HAP-1 (cell line): ENCODE measurements around the gene ZNF385B.

Source experiments
- DNase-seq, 2 experiments: peaks; one replicate each; pipeline ENCODE4 v3.0.0-alpha.2; 2016 to 2020; ENCODE audit warnings: low spot score in 2 of 2
- H3K27me3 ChIP-seq: fragments of 250-450 bp; sonication (Bioruptor Pico); 2 replicates; pipeline ENCODE4 v1.5.1; 2020; ENCODE audit warnings: low read depth, mild to moderate bottlenecking, moderate library complexity
- H3K36me3 ChIP-seq: fragments of 250-450 bp; sonication (Bioruptor Pico); replicated peaks from 2 replicates; pipeline ENCODE4 v1.5.1; 2020; ENCODE audit warnings: mild to moderate bottlenecking
- H3K4me1 ChIP-seq: fragments of 250-450 bp; sonication (Bioruptor Pico); 2 replicates; pipeline ENCODE4 v1.5.1; 2020; ENCODE audit warnings: mild to moderate bottlenecking
- H3K4me3 ChIP-seq: fragments of 250-450 bp; sonication (Bioruptor Pico); 2 replicates; pipeline ENCODE4 v1.5.1; 2020; ENCODE audit warnings: mild to moderate bottlenecking, moderate library complexity
- H3K9me3 ChIP-seq: fragments of 250-450 bp; sonication (Bioruptor Pico); 2 replicates; pipeline ENCODE4 v1.5.1; 2020; ENCODE audit warnings: mild to moderate bottlenecking, moderate library complexity
- in situ Hi-C: fragments of 300-500 bp; cut with MboI; formaldehyde crosslinking; loops from 3 replicates; pipeline ENCODE4 v1.14.3; 2020; ENCODE audit warnings: low sequenced_read_pairs, inconsistent platforms, mixed read lengths

Gene ZNF385B

GRCh38 chr2:179694963-179695362, 166.4 kb downstream of the ZNF385B start:
- Histone ChIP-seq H3K27me3 (no peaks in the 10 kb centered on the region), H3K4me3 (no peak overlapping the region), H3K4me1 (no peaks in the 10 kb centered on the region), H3K36me3 (no peaks in the 10 kb centered on the region), H3K9me3 (no peaks in the 10 kb centered on the region)
- in situ Hi-C loops, result no loop called here
- no peak for DNase-seq

- DNase-seq, result no peak
- no peak overlapping the region for H3K4me3 ChIP-seq
- H3K36me3 ChIP-seq, result no peaks in the 10 kb centered on the region
- no peaks in the 10 kb centered on the region for H3K9me3 ChIP-seq
- no peaks in the 10 kb centered on the region for H3K27me3 ChIP-seq
- in situ Hi-C loops, result no loop called here
- no peaks in the 10 kb centered on the region for H3K4me1 ChIP-seq
These were observed 168.8 kb downstream of the ZNF385B start for GRCh38 chr2:179692610-179693009.

- DNase-seq, result no peak
- Histone ChIP-seq H3K4me1 (no peaks in the 10 kb centered on the region), H3K4me3 (no peak overlapping the region), H3K9me3 (no peaks in the 10 kb centered on the region), H3K27me3 (no peaks in the 10 kb centered on the region), H3K36me3 (no peaks in the 10 kb centered on the region)
- in situ Hi-C loops, result no loop called here
These were observed 169.4 kb downstream of the ZNF385B start for GRCh38 chr2:179692043-179692442.

GRCh38 chr2:179691235-179691634, 170.2 kb downstream of the ZNF385B start:
- Histone ChIP-seq H3K4me3 (no peak overlapping the region), H3K9me3 (no peaks in the 10 kb centered on the region), H3K27me3 (no peaks in the 10 kb centered on the region), H3K36me3 (no peaks in the 10 kb centered on the region), H3K4me1 (no peaks in the 10 kb centered on the region)
- in situ Hi-C loops, result no loop called here
- no peak for DNase-seq

DNA sequence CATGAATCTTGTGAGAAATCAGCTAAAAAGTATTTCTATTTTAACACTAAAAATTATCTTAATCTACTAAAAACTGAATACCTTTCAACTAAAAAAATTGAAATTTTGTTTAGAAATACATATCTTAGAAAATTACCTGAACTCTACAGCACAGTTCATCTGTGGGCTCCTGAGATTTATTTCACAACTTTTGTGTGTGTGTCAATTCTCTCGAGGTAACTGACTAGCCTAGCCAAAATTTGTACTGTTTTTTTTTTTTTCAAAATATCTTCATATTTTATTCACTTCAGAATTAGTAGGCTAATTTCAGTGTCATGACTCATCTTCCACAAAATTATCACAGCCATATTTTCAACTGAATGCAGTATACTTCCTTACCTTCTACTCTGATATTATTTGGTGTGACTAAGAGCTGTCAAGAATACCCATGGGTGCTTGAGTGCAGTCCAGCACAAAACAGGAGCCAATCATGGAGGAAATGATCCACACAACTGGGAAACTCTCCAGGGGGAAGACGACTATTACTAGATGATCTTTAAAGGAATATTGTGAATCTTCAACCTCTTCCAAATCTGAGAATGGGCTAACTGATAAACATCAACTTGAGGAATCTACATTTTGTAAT, 174.6 kb downstream of the ZNF385B start:
- no peak for DNase-seq
- H3K27me3 ChIP-seq, result no peaks in the 10 kb centered on the region
- H3K36me3 ChIP-seq, result no peaks in the 10 kb centered on the region
- H3K4me1 ChIP-seq, result no peaks in the 10 kb centered on the region
- H3K4me3 ChIP-seq, result no peak overlapping the region
- no peaks in the 10 kb centered on the region for H3K9me3 ChIP-seq
- in situ Hi-C loops, result no loop called here

GRCh38 chr2:179686069-179686468, 175.3 kb downstream of the ZNF385B start:
- H3K4me1 ChIP-seq, result no peaks in the 10 kb centered on the region
- in situ Hi-C loops, result no loop called here
- DNase-seq, result no peak
- no peaks in the 10 kb centered on the region for H3K27me3 ChIP-seq
- H3K9me3 ChIP-seq, result no peaks in the 10 kb centered on the region
- no peaks in the 10 kb centered on the region for H3K36me3 ChIP-seq
- no peak overlapping the region for H3K4me3 ChIP-seq

DNA sequence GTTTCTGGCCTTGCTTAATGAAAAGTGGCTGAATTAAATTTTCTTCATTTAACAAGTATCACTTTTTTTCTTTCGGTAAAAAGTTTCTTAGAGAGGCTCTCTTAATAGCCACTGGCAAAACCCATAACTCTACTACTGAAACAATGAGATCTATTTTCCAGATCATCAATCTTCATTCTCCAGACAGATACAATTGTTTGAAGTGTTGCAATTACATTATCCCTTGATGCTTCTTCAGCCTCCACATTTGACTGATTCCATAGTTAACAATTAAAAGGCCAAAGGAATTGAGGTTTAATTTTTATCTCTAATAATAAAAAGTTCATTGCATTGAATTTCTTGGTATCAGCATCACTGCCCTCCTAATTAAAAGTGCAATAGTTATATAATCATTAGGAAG, 176.3 kb downstream of the ZNF385B start:
- Histone ChIP-seq H3K27me3 (no peaks in the 10 kb centered on the region), H3K9me3 (no peaks in the 10 kb centered on the region), H3K4me3 (no peak overlapping the region), H3K36me3 (no peaks in the 10 kb centered on the region), H3K4me1 (no peaks in the 10 kb centered on the region)
- in situ Hi-C loops, result no loop called here
- DNase-seq, result no peak

- Histone ChIP-seq H3K36me3 (no peaks in the 10 kb centered on the region), H3K27me3 (no peaks in the 10 kb centered on the region), H3K4me3 (no peak overlapping the region), H3K9me3 (no peaks in the 10 kb centered on the region), H3K4me1 (peaks cover 2% of the 10 kb centered on the region; the same call in 1 of the 2 replicates)
- in situ Hi-C loops, result no loop called here
- DNase-seq, result no peak
These were observed 178.7 kb downstream of the ZNF385B start for GRCh38 chr2:179682756-179683155.

- in situ Hi-C loops, result no loop called here
- no peaks in the 10 kb centered on the region for H3K27me3 ChIP-seq
- H3K4me1 ChIP-seq, result peaks cover 10% of the 10 kb centered on the region
- no peak for DNase-seq
- no peaks in the 10 kb centered on the region for H3K9me3 ChIP-seq
- no peaks in the 10 kb centered on the region for H3K36me3 ChIP-seq
- H3K4me3 ChIP-seq, result no peak overlapping the region
These were observed 183.5 kb downstream of the ZNF385B start for GRCh38 chr2:179677746-179678505.

DNA sequence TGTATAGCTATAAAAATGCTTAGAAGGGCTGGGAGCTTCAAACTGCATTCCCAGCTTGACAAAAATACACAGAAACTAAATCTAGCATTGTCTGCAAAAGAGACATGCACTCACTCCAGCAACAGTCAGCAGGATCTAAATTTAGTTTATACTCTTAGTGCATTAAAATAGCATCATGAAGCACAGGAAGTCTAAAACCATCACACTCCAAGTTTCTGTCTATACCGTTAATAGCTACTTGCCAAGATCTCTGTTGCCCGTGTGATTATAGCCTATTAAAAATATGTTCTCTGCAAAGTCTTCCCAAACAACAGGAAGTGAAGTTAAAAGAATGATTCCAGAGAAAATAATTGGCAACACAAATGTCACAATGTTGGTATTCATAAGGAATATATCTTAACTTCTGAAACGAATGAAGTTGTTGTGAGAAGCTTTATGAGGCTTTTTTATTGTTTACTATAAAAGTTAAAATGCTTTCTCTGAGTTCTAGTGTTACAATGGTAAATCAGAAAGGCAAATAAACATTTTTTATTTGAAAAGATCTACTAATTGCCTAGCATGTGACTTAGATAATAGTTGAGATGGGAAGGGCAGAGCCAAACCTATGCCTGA, 184.2 kb downstream of the ZNF385B start:
- in situ Hi-C loops, result no loop called here
- no peaks in the 10 kb centered on the region for H3K27me3 ChIP-seq
- H3K9me3 ChIP-seq, result no peaks in the 10 kb centered on the region
- H3K36me3 ChIP-seq, result no peaks in the 10 kb centered on the region
- H3K4me1 ChIP-seq, result peaks cover 10% of the 10 kb centered on the region
- peak in 1 of 2 experiments; percentile 20 for DNase-seq
- H3K4me3 ChIP-seq, result no peak overlapping the region

- Histone ChIP-seq H3K4me1 (peaks cover 10% of the 10 kb centered on the region), H3K36me3 (no peaks in the 10 kb centered on the region), H3K4me3 (no peak overlapping the region), H3K9me3 (no peaks in the 10 kb centered on the region), H3K27me3 (no peaks in the 10 kb centered on the region)
- DNase-seq, result no peak
- in situ Hi-C loops, result no loop called here
These were observed 186.0 kb downstream of the ZNF385B start for GRCh38 chr2:179675435-179675834.

GRCh38 chr2:179671043-179671981, 190.1 kb downstream of the ZNF385B start:
- no peak for DNase-seq
- no peaks in the 10 kb centered on the region for H3K27me3 ChIP-seq
- in situ Hi-C loops, result no loop called here
- no peaks in the 10 kb centered on the region for H3K36me3 ChIP-seq
- H3K4me3 ChIP-seq, result no peak overlapping the region
- H3K4me1 ChIP-seq, result no peaks in the 10 kb centered on the region
- H3K9me3 ChIP-seq, result no peaks in the 10 kb centered on the region

GRCh38 chr2:179669196-179669595, 192.2 kb downstream of the ZNF385B start:
- Histone ChIP-seq H3K4me3 (no peak overlapping the region), H3K27me3 (no peaks in the 10 kb centered on the region), H3K4me1 (no peaks in the 10 kb centered on the region), H3K9me3 (no peaks in the 10 kb centered on the region), H3K36me3 (no peaks in the 10 kb centered on the region)
- no peak for DNase-seq
- in situ Hi-C loops, result no loop called here
